GM19395 (cell line): ENCODE measurements around the gene NRXN3.

Experiments used
- ATAC-seq: cut with Tn5 transposase; IDR thresholded peaks from one replicate; pipeline ENCODE4 v1.9.1; 2021; ENCODE audit warnings: mild to moderate bottlenecking, moderate library complexity; ENCODE audit not compliant: unreplicated experiment

The NRXN3 gene

DNA sequence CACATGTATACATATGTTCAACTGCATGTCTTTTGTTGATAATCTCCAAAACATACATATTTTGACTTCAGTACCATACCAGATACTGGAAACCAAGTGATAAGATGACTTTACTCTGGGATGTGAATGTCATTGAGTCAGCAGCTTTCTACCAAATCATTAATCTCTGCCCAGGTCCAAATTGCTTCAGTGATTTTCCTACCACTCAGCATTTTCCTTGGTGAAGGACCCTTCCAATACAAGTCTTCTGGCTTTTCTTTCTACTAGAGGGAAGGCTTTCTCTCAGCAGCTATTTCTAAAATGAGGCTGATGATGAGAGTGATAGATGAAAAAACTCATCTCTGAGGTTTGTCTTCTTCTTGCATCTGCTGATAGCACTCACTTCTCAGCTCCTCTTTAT, 1008.5 kb downstream of the NRXN3 start:
- ATAC-seq = no peak

DNA sequence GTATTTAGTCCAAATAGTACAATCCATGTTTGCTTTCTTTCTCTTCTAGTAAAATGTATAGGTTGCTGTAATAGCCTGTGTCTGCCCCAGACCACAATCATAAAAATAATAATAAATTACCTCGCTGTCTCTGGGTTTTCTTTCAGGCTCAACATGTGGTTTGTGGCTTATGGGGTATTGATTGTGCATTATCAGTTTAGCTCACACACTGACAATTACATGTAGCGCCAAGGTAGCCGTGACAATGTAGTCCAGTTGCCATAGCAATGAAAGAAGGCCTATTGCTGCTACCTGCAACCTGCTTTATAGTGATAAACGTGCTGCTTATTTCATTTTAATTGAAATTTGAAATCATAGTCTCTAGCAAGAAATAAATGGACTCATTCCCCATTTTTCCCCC, 1009.8 kb downstream of the NRXN3 start:
- no peak for ATAC-seq

DNA sequence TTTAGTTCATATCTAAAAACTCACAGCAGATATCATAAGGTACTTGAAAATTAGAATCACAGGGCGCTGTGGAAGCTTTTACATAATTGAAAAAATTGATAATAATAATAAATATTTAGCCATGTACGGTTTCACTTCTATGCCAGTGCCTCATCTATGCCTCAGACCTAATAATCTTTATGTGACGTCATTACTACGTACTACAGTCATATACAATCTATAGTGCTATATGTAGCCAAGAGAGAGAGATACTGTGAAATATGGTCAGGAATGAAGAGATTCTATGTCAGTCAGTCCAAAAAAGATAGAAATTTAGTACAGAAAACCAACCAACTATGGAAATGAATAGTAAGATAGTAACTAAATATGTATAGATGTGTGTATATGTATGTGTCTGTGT, 1010.5 kb downstream of the NRXN3 start:
- ATAC-seq = no peak

DNA sequence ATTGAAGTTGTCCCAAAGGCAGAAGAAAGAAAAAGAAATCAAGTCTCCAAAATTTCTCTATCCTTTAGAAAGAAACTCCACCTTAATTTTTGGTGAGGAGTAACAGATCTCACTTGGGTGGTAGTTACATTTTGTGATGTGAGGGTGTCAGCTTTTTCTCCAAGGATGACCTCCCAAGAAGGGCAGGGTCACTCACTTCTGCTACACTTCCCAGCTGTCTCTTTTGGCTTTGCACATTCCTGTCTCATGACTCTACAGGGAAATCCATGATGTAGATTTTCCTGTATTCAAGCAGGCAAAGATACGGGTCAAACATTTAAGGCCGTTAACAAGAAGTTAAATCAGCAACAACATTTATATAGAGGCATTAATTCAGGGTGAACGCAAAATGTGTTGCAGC, 1016.4 kb downstream of the NRXN3 start:
- ATAC-seq = no peak

DNA sequence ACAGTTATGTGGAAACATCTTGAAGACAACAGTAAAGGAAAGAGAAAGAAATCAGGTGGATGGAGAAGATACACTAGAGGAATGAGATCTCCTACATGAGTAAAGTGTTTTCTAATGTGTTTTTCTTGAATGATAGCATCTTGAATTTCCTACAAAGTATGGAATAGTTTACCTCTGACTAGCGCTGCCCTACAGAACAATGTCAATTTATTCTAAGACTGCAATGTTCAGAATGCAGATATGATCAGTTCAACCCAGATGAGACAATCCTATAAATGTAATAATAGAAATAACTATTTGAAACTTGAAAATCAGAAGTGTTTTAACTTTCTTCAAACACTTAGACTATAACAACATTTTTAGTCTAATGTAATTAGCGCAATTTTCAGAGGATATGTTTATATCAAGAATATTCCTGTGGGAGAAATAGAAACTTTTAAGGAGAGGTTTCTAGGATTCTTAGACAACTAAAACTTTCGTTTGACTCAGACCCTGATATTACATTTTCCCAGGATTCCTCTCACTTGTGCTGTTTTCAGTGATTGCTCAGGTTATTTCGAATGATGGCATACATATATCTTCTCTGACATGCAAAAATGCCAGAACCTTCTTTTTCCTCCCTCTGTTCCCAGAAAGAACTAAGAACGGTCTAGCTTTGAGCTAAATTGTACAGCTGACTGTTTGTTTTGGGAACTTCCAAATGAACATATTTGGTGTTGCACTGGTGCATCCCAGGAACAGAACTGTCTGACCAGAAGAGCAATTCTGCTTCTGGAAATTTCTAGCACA, 1023.7 kb downstream of the NRXN3 start:
- no peak for ATAC-seq

DNA sequence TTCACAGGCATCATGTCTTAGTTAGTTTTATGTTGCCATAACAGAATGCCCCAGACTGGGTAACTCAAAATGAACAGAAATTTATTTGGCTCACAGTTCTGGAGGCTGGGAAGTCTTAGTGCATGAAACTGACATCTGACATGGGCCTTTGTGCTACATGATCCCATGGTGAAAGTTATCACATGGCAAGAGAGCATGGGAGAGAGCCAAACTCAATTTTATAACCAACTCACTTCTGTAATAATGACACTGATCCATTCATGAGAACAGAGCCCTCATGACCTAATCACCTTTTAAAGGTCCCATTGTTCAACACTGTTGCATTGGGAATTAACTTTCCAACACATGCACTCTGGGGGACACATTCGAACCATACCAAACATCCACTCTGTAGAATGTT, 1026.0 kb downstream of the NRXN3 start:
- no peak for ATAC-seq

DNA sequence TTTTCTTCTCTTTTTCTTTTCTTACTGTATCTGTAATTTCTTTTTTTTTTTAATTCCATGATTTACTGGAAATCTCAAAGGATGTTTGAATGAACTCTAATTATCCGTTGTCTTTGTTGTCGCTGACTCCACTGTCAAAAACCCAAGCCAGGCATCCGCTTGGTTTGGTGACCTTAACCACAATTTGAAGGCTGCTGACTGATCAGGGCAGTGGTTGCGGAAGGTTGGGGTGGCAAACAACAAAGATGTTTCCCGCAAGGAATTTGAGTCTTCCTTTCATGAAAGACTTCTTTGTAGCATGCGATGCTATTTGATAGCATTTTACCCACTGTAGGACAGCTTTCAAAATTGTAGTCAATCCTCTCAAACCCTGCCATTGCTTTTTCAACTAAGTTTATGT, 1027.3 kb downstream of the NRXN3 start:
- ATAC-seq = no peak

DNA sequence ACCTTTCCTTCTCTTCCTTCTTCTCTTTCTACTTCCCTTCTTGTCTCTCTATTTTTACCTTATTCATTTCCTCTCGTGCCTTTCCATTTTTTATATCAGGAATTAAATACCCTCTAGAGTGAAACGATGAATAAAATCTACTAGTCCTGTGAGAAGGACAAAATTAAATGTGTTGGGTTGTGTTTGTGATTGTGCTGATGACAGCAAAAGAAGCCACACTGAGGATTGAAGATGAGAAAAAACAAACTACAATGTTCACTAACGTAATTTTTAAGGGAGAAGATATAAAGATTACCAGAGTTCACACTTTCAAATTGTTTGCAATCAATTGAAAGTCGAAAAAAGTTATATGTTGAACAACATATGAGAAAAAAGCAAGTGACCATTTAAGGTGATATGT, 1029.0 kb downstream of the NRXN3 start:
- ATAC-seq = no peak

DNA sequence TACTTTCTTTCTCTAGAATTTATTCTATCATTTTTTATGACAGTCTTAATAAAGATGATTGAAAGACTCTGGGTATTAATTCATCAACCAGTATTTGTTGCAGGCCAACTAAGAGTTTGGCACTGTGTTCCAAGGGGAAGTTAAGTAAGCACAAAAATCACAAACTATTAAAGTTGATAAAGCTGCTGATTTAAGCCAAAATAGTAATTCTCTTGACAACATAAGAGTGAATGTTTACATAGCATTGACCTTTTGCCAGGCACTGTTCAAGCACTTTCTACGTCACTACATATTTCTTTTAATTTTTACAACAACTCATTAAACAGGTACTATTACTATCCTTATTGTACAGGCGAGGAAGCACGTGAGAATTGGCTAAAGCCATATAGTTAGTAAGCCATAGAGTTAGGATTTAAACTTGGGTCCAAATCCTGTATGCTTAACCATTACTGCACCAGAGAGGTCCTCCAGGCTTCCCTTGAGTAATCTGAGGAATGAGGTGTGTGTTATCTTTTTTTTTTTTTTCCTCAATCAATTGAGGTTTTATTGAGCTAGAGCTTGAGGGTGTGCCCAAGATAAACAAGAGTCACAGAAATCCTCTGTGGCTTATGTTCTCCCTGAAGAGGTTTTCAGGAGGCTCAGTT, 1031.5 kb downstream of the NRXN3 start:
- no peak for ATAC-seq

DNA sequence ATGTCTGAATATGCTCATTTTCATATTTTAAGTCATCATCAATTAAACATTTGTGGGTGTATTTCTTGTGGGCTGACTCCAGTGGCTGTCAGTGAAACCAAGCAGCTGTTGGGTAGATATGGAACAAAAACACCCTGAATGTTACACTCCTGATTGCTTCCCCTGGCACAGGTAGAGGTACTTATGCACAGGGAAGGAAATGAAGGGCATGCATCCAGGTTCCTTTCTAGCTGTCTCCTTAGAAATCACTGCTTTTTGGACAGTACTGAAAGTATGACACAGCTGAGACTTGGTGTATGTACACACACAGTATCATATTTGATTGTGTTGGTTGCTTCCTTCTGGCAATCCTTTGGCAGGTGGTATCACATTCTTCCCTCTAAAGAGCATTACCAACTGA, 1034.4 kb downstream of the NRXN3 start:
- ATAC-seq = no peak

DNA sequence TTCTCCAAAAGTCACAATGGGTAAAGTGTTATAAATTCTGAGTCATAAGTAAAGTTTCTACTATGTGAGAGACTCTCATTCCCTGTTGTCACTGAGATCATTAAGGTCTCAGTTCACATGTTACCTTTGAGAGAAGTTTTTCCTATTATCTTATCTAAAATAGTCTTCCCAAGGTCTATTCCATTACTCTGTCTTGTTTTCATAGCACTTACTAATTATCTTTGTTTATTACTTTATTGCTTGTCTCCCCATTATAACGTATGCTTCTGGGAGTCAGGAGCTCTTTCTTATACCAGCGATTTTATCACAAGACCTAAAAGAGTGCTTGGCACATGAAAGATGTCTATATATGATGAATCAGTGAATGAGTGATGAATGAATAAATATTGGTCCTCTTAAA, 1039.2 kb downstream of the NRXN3 start:
- no peak for ATAC-seq

DNA sequence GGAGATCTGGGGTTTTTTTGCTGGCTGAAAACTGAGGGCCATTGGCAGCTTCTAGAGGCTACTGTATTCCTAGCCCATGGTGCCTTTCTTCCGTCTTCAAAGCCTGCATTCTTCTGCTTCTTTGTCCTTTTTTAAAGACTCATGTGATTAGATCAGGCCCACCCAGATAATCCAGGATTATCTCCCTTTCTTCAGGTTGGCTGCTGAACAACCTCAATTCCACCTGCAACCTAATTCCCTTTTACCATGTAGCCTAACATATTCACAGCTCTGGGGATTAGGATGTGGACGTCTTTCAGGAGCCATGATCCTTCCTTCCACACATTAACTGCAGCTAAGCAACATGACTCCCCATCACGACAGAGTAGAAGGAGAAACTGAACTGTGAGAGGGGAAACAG, 1055.6 kb downstream of the NRXN3 start:
- ATAC-seq = no peak

DNA sequence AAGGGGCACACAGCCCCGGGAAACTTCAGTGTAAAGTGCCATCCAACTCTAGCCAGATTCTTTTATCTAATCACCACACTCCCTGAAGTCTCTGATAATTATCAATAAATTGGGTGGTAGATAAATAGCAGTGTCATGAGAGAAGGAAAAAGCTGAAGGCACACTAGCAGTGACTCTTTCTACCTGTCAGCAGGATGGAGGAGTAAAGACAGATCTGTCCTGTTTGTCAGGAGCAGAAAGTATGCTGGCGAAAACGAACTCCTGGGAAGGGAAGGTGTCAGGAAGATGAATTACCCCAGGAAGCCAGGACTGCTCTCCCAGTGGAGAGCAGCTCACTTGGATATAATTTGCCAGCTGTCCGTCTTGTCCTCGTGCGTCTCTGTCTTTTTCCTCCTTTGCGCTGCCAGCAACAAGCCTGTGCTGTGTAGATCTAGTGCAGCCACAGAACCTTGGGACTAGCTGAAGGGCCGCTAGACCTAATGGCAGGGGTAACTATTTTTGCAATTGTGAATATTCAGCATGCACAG, 1059.3 kb downstream of the NRXN3 start:
- ATAC-seq = no peak

DNA sequence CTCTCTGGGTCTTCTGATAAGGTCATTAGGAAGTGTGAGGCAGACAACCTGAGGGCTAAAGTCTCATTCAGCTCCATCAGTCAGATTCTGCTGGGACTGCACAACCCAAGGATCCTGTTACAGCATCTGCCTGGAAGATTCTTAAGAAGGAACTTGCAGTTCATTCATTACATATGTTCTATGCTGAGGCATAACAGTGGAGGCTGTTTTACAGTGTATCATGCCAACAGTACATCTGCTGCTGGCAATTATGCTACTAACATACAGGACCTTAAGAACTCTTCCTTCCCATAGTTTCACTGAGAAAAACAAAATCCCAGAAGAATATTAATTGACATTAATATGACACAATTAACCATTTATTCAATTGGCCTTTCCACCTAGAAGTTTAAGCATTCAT, 1072.5 kb downstream of the NRXN3 start:
- no peak for ATAC-seq

DNA sequence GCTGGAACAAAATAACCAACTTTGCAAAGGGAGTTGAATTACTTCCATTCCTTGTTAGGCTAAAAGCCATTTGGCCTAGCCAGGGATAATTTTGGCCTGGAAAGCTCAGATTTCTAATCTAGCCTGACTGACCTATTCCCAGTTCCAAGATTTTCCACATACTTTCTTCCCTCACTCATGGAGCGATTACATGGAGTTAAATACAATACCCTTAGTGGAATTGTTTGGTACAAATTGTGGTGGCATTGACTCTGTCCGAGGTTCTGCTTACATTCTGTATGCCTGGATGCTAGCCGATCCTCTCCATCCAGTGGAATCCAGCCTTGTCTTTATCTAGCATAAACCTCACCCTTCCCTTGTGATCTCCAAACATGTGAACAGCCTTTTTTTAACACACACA, 1076.0 kb downstream of the NRXN3 start:
- ATAC-seq = no peak

DNA sequence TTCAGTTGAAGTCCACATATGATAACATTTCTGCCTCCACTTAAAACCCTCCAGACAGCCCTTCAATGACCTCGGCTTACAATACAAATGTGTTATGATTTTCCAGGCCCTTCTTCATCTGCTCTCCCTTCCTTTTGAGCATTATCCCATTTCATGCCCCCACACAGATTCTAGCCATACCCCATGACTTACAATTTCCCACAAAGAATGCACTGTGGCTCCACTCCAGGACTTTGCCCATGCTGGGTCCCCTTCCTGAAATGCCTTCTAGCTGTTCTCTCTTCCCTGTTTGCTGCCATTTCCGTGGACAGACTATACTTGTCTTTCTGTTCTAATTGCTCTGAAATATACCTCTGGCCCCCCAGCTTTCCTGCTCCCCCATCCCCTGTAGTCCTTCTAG, 1078.0 kb downstream of the NRXN3 start:
- no peak for ATAC-seq

DNA sequence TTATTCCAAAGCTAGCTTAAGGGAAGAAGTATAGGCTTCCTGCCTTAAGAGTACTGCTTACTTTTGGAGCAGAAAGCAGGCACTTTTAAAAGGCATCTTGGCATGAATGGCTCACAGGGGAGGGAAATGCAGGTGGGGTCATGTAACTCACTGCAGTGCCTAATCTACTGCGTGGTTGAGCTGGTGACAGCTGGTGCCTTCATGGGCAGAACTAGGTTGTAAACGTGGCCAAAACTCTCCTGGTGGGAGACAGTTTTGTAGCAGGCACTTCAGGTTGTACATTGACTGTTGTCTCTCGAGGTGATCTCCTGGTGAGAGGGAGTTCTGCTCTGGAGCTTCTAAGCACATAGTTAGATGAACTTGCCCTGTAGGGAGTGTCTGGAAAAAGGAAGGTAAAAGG, 1078.6 kb downstream of the NRXN3 start:
- no peak for ATAC-seq

DNA sequence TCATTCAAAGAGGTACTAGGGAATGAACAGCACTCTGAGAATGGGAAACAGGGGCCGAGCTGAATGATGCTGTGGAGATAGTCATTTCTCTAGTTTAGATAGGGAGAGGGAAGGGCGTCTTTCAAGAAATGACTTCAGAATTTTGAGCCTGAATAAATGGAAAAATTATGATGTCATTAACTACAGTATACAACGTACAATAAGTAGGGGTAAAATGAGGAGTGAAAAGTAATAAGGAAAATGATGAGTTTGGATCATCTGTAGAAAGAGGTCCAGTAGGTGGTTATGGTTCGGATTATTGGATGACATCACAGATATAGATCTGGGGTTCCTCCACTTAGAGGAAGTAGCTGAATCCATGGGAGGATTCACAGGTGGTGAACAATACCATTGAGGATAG, 1081.1 kb downstream of the NRXN3 start:
- ATAC-seq = no peak

DNA sequence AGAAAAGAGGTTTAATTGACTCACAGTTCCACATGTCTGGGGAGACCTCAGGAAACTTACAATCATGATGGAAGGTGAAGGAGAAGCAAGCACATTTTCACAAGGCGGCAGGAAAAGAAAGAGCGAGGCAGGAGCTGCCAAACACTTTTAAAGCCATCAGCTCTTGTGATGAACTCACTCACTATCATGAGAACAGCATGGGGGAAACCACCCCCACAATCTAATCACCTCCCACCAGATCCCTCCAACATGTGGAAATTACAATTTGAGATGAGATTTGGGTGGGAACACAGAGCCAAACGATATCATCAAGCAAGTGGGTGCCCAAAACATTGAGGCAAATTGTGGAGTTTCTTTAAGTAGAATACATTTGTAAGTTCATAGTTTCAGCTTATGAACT, 1083.4 kb downstream of the NRXN3 start:
- ATAC-seq = no peak

DNA sequence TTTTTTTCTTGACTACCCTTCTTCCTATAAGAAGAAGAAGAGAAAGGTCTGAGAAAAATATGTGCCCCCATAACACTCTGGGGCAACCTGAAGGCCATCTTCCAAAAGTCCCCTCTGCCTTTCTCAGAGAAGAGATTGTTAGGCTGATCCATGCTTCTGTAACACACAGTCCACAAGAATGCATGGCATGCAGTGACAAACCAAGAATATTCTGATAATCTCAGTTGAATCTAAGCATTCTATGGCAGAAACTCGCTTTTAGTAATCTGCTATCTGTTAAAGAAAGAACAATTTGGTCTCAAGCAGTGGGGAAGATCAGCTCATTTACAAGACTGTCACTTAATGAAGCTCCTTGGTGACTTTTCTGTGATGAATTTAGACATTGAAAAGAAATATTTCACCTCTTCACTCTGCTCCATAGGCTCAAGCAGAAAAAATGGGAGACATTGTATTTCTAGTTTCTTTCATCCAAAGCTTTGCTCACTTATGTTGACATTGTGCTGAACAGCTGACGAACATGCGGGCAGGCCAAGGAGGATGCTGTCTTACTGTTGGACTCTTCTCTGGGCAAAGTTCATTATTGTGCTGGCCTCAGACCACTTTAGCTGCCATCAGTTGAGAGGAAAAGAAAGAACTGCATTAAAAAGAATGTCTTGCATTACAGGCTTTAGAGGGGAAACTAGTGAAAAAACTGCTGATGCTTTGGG, 1084.0 kb downstream of the NRXN3 start:
- ATAC-seq = no peak

DNA sequence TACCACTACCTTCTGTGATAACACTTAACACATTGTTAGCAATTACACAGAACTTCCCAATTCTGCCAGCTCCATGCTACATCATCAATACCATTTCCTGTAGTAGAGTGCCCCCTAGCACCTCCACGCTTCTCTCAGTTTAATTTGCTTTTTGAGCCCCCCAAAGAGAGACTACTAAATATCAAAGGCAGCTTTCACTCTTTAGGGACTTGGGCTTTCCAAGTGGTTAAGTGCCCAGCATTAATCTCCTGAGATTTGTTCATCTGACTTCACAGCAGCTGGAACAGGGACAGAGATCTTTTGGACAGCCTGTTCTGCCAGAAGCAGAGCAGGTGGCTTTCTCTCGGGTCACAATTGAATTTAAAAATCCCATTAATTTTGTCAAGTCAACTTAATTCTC, 1086.2 kb downstream of the NRXN3 start:
- ATAC-seq = no peak

DNA sequence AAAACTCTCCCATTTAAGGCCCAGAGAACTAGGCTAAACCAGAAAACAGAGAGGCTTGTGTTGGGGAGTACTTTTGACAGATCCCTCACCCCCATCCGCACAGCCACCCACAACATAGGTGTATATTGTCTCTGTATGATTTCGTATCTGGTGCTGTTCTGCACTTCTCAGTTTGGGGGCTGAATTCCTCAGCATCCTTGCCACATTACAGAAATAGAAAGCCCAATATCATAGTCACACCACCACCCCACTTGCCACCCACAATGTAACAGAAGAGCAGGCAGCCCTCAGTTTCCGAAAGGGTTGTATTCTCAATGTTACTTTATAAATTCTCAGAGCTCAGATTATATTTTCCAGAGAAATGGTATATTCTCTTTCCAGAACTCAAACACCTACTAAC, 1090.2 kb downstream of the NRXN3 start:
- no peak for ATAC-seq
